CD4-positive, alpha-beta T cell (primary cell): ENCODE data around the gene LTN1. TPM values are rescaled to one million over a fixed set of nuclear protein-coding genes. Genes with fewer than 3 reads are reported as not detected.

ENCODE experiments used
- ATAC-seq: fragments of 200-7000 bp; cut with Tn5 transposase; one replicate; pipeline ENCODE4 v1.10.0; 2022; ENCODE audit warnings: mild to moderate bottlenecking; ENCODE audit not compliant: poor library complexity
- CTCF ChIA-PET: fragments of 350-600 bp; sonication (Branson Sonifier 250); formaldehyde crosslinking; loops from one replicate; lab custom pipeline; 2021; ENCODE audit warnings: antibody characterized with exemption, inconsistent platforms; lab: Charles Lee
- POLR2A ChIA-PET: fragments of 350-600 bp; sonication (Branson Sonifier 250); formaldehyde crosslinking; loops from one replicate; lab custom pipeline; 2021; ENCODE audit warnings: antibody characterized with exemption, inconsistent platforms; lab: Charles Lee
- DNase-seq, 14 experiments: peaks; one replicate each; pipeline ENCODE4 v3.0.0-alpha.2; 2013 to 2020; ENCODE audit warnings: mixed read lengths in 2 of 14
- H3K27ac ChIP-seq, 2 donors: one replicate each; pipeline versions ENCODE4 v1.5.1 to v1.7.0; 2013; ENCODE audit warnings: low read length in 2 of 2, low read depth in 1 of 2, mild to moderate bottlenecking in 1 of 2
- H3K27me3 ChIP-seq, 2 experiments: 1 replicate in 1 of 2; 2 replicates in 1 of 2; pipeline versions ENCODE4 v1.6.1 to v1.7.0; 2013; ENCODE audit warnings: low read length in 2 of 2, control low read depth in 1 of 2, mild to moderate bottlenecking in 1 of 2, moderate library complexity in 1 of 2; ENCODE audit not compliant: insufficient read depth in 2 of 2, control insufficient read depth in 1 of 2
- H3K36me3 ChIP-seq: one replicate; pipeline ENCODE4 v1.6.1; 2013; ENCODE audit warnings: low read length, control low read depth; ENCODE audit not compliant: insufficient read depth
- H3K4me1 ChIP-seq: one replicate; pipeline ENCODE4 v1.6.1; 2013; ENCODE audit warnings: low read length, control low read depth; ENCODE audit not compliant: insufficient read depth
- H3K4me3 ChIP-seq: one replicate; pipeline ENCODE4 v1.5.1; 2013; ENCODE audit warnings: mild to moderate bottlenecking, low read length, moderate library complexity
- H3K9me3 ChIP-seq, 2 experiments: 1 replicate in 1 of 2; 2 replicates in 1 of 2; pipeline versions ENCODE4 v1.6.1 to v1.7.0; 2013; ENCODE audit warnings: low read length in 2 of 2, mild to moderate bottlenecking in 2 of 2, control low read depth in 1 of 2, moderate library complexity in 1 of 2; ENCODE audit not compliant: control insufficient read depth in 1 of 2, insufficient read depth in 1 of 2
- H3K27ac Mint-ChIP-seq: one replicate; pipeline ENCODE4 v1.8.0; 2020; ENCODE audit warnings: mixed read lengths
- H3K27me3 Mint-ChIP-seq: one replicate; pipeline ENCODE4 v1.8.0; 2021; ENCODE audit warnings: mixed read lengths
- H3K36me3 Mint-ChIP-seq: one replicate; pipeline ENCODE4 v1.8.0; 2021; ENCODE audit warnings: low read depth, mixed read lengths
- H3K4me1 Mint-ChIP-seq: one replicate; pipeline ENCODE4 v1.8.0; 2021; ENCODE audit warnings: low read depth, mixed read lengths
- H3K4me3 Mint-ChIP-seq: one replicate; pipeline ENCODE4 v1.8.0; 2020; ENCODE audit warnings: mild to moderate bottlenecking, mixed read lengths
- H3K9me3 Mint-ChIP-seq: one replicate; pipeline ENCODE4 v1.8.0; 2020; ENCODE audit warnings: mixed read lengths
- intact Hi-C, 2 experiments: fragments of 100-400 bp; cut with DNase I in 1 of 2; cut with micrococcal nuclease in 1 of 2; formaldehyde crosslinking; loops; one replicate each; pipeline versions ENCODE4 v1.15.1 to v1.9.0; 2023 to 2025; cut with DNase I, micrococcal nuclease
- total RNA-seq, 174 experiments: library from RNA in 2 of 174; stranded (reverse) in 2 of 174; gene quantifications; one replicate each; pipeline ENCODE4 v1.2.3 and lab custom pipeline; 2021 to 2026
- TF ChIP-seq, protein P1 (sequence below): fragments of 200-600 bp; IDR thresholded peaks from one replicate; pipeline ENCODE4 v1.8.0; 2022; ENCODE audit warnings: antibody characterized with exemption, mild to moderate bottlenecking

The LTN1 gene
- total RNA-seq, 2 experiments from 2014 or later: 23.6 to 24.3 TPM

DNA sequence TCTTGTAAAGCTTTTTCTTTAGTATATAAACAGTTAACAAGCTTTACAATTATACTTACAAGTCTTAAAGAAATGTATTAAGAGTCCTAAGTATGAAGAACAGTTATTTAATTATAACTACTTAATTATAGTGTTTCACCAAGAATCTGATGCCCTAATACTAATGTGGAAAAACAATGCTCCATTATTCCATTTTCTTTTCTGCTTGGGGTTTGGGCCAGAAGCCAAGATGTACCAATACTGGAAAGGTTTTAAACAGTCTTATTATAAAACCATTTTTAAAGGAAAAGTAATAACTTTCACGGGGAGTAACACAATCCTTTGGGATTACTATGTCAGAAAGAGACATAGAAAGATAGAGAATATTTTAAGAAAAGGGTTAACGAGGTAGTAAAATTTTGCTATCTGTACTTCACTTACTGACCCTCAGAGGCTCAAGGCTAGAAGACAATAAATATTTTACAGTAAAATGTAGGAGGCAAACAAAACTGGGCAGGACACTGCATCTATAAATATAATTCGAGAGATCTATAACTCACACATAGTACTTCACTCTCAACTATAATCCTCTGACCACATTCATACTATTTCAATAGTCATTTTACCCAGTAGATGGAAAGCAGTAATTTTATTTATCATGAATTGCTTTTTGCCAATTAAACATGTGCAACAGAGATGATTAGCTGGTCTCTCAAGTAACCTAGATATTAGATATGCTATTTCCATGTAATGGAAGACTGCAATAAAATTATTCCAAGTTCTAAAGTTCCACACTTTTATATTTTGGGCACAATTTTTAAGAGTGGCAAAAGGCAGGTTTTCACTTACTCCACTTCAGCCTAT lies 63.9 kb downstream of the LTN1 start:
- Mint-ChIP-seq H3K36me3 (peaks cover 79% of the 10 kb centered on the region), H3K4me3 (no peak overlapping the region), H3K4me1 (no peaks in the 10 kb centered on the region), H3K27ac (no peak overlapping the region), H3K9me3 (no peaks in the 10 kb centered on the region), H3K27me3 (no peaks in the 10 kb centered on the region)
- TF ChIP-seq, protein P1, sequence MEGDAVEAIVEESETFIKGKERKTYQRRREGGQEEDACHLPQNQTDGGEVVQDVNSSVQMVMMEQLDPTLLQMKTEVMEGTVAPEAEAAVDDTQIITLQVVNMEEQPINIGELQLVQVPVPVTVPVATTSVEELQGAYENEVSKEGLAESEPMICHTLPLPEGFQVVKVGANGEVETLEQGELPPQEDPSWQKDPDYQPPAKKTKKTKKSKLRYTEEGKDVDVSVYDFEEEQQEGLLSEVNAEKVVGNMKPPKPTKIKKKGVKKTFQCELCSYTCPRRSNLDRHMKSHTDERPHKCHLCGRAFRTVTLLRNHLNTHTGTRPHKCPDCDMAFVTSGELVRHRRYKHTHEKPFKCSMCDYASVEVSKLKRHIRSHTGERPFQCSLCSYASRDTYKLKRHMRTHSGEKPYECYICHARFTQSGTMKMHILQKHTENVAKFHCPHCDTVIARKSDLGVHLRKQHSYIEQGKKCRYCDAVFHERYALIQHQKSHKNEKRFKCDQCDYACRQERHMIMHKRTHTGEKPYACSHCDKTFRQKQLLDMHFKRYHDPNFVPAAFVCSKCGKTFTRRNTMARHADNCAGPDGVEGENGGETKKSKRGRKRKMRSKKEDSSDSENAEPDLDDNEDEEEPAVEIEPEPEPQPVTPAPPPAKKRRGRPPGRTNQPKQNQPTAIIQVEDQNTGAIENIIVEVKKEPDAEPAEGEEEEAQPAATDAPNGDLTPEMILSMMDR: no peak
- H3K27ac ChIP-seq: no peak overlapping the region
- ChIA-PET CTCF (no interaction called here), POLR2A (no interaction called here)
- intact Hi-C loops: no loop called here
- no peaks in the 10 kb centered on the region for H3K4me1 ChIP-seq
- peaks cover 32% of the 10 kb centered on the region for H3K36me3 ChIP-seq
- no peak for ATAC-seq
- H3K9me3 ChIP-seq: no peaks in the 10 kb centered on the region
- no peak for DNase-seq
- H3K27me3 ChIP-seq: no peaks in the 10 kb centered on the region
- no peak overlapping the region for H3K4me3 ChIP-seq

DNA sequence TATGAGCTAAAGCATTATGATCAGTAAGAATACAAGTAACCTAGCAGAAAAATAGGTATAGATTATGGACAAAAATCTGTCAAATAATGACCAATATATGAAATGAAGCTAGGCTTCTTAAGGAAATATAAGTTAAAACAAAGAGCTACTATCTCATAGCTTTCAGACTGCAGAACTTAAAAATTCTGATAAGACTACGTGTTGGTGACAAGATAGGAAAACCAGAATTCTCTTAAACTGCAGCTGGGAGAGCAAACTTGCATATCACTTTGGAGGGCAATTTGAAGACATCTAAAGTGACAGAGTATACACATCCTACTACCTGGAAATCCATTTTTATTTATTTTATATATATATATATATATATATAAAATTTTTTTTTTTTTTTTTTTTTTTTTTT lies 65.5 kb downstream of the LTN1 start:
- Mint-ChIP-seq H3K36me3 (peaks cover 77% of the 10 kb centered on the region), H3K27me3 (no peaks in the 10 kb centered on the region)
- POLR2A ChIA-PET: no interaction called here

DNA sequence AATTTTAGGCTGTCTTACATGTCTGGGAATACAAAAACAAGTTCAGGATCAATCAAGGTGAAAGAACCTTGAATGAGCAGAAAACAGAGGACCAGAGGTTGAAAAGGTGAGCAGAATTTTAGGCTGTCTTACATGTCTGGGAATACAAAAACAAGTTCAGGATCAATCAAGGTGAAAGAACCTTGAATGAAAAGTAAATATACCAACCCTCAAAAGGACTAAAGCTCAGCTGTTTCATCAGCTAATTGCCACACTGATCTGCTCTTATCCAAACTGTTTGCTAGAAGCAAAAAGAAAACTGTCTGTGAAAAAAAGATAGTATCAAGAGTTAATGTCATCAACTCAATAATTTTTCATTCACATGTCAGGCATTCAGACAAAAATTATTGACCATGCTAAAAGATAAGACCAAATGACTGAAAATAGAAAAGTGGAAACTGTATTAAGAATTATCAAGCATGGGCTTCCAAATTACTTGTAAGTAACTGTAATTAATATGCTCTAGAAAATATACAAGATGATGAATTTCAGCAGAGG lies 69.2 kb downstream of the LTN1 start:
- no peak overlapping the region for H3K27ac ChIP-seq
- TF ChIP-seq, protein P1: no peak
- no peaks in the 10 kb centered on the region for H3K27me3 ChIP-seq
- H3K9me3 ChIP-seq: no peaks in the 10 kb centered on the region
- ATAC-seq (no peak), DNase-seq (no peak)
- ChIA-PET CTCF (no interaction called here), POLR2A (no interaction called here)
- peaks cover 47% of the 10 kb centered on the region for H3K36me3 Mint-ChIP-seq
- peaks cover 10% of the 10 kb centered on the region for H3K36me3 ChIP-seq
- intact Hi-C loops: no loop called here
- no peaks in the 10 kb centered on the region for H3K4me1 ChIP-seq
- no peak overlapping the region for H3K27ac Mint-ChIP-seq
- H3K4me3 ChIP-seq: no peak overlapping the region
- no peaks in the 10 kb centered on the region for H3K9me3 Mint-ChIP-seq
- H3K4me1 Mint-ChIP-seq: no peaks in the 10 kb centered on the region
- H3K4me3 Mint-ChIP-seq: no peak overlapping the region
- H3K27me3 Mint-ChIP-seq: no peaks in the 10 kb centered on the region

More for the DNA sequence above, 65.5 kb downstream of the LTN1 start:
- DNase-seq: no peak
- CTCF ChIA-PET: no interaction called here
- no peak for ATAC-seq
- H3K4me1 Mint-ChIP-seq: no peaks in the 10 kb centered on the region
- Histone ChIP-seq H3K27me3 (no peaks in the 10 kb centered on the region), H3K4me1 (no peaks in the 10 kb centered on the region), H3K36me3 (peaks cover 26% of the 10 kb centered on the region), H3K9me3 (no peaks in the 10 kb centered on the region), H3K27ac (no peak overlapping the region), H3K4me3 (no peak overlapping the region)
- H3K4me3 Mint-ChIP-seq: no peak overlapping the region
- no peak overlapping the region for H3K27ac Mint-ChIP-seq
- no peaks in the 10 kb centered on the region for H3K9me3 Mint-ChIP-seq
- TF ChIP-seq, protein P1: no peak
- intact Hi-C loops: no loop called here
